Measurements from ENCODE around the gene COPS7B. TPM values are rescaled to one million over a fixed set of nuclear protein-coding genes. Genes with fewer than 3 reads are reported as not detected.

Gene COPS7B
- total and polyA plus RNA-seq, 2 of the 8 experiments (the other 6 are each of a cell fraction or from before 2014, with no cell fraction given) = 62.2 to 72.1 TPM

DNA sequence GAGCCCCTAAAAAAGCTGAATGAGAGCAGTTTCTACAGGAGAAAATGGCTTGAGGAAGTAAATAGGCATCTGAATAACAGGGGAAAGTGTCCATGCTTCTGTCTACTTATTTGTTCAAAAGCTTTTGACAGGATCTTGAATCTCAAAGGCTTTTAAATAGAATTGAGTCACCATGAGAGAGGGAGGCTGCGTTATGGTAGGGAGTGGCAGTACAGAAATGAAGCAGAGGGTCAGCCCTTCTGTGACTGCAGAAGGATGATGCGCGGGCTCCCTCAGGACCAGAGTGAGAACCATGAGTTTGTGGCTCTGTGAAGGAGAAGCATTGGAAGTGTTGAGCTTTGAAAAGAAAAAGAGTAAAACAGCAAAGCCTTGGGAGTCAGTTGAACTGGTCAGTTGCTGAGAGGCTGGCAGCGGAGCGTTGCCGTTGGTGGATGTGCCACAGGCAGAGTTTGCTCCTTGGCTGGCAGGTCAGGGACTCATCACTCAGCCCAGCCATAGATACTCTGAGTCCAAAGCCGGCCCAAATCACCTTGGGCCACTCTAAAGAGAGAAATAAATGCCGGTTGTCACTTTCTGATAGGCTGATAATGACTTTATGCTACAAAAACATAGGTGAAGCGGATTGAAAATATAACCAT lies 17.4 kb downstream of the COPS7B start (continued):
- TF ChIP-seq, protein P1, sequence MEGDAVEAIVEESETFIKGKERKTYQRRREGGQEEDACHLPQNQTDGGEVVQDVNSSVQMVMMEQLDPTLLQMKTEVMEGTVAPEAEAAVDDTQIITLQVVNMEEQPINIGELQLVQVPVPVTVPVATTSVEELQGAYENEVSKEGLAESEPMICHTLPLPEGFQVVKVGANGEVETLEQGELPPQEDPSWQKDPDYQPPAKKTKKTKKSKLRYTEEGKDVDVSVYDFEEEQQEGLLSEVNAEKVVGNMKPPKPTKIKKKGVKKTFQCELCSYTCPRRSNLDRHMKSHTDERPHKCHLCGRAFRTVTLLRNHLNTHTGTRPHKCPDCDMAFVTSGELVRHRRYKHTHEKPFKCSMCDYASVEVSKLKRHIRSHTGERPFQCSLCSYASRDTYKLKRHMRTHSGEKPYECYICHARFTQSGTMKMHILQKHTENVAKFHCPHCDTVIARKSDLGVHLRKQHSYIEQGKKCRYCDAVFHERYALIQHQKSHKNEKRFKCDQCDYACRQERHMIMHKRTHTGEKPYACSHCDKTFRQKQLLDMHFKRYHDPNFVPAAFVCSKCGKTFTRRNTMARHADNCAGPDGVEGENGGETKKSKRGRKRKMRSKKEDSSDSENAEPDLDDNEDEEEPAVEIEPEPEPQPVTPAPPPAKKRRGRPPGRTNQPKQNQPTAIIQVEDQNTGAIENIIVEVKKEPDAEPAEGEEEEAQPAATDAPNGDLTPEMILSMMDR (IDR thresholded peaks at IDR 0.05; ENCODE audit: control extremely low read depth in 1 of 3, insufficient read depth in 1 of 3, low read depth in 1 of 3, low read length in 3 of 3) = no peak

All from H1 (cell line).